ENCODE results near the gene CTSZ.

- TF ChIP-seq CTCF (IDR thresholded peaks at IDR 0.05; ENCODE audit: low read depth, low read length) (no peak), EZH2phosphoT487 (IDR thresholded peaks at IDR 0.05; ENCODE audit: low read depth) (no peak)
Observed at GRCh38 chr20:59013031-59013951, 6.2 kb upstream of the CTSZ start.

All from OCI-LY3 (cell line).